ENCODE measurements around the gene SCYL2.

Gene SCYL2

DNA sequence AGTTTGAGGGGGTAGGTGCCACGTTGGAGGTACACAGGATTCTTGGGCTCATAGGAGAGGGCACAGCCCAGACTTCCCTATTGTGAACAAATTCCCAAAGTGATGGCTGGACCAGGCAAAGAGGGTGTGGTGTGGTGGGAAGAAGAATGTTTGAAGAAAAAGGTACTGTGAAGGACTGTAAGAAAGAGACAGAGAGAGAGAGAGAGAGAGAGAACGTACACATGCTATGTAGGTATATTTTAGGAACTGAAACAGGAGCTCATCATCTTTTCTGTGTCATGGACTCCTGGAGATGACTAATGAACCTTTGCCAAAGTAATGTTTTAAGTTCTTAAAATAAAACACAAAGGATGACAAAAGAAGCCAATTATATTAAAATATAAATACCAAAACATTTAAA is 114.4 kb downstream of the SCYL2 start:
- DNase-seq, result no peak

GRCh38 chr12:100382338-100382737 is 115.4 kb downstream of the SCYL2 start:
- no peak for DNase-seq

GRCh38 chr12:100383586-100384558 is 116.9 kb downstream of the SCYL2 start:
- DNase-seq, result no peak

GRCh38 chr12:100384559-100384935 is 117.6 kb downstream of the SCYL2 start:
- DNase-seq, result no peak

DNA sequence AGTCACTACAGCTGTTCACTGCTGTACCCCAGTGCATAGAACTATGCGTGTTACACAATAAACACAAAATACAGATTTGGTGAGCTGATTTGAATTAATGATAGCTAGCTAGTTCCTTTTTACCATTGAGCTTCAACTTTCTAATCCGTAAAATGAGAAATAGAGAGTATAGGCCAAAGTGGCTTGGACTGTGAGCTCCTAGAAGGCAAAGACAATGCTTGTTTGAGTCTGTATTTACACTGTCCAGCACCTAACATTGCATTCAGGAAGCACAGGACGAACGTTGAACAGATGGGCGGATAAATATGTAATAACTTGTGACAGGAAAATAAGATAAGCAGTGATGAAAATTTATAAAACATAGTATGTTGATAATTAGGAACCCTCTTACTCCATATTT is 121.4 kb downstream of the SCYL2 start:
- no peak for DNase-seq

Data from T1000 (cell line).